OCI-LY1 (cell line): ENCODE measurements around the gene ZBTB20.
"Not testable (repeated sequence)": the region's sequence is repeated elsewhere in the genome, so short reads cannot be mapped to it uniquely, and the experiment has no call there.

Experiments used
- EZH2 ChIP-seq: fragments of 200-600 bp; sonication (generic), shearing (Covaris generic); IDR thresholded peaks from 2 replicates; pipeline ENCODE4 v1.8.0; 2017; ENCODE audit warnings: borderline replicate concordance, mixed run types, mild to moderate bottlenecking, antibody characterized with exemption, low read length, moderate library complexity, mixed read lengths
- TF ChIP-seq, protein P1 (sequence below): fragments of 200-600 bp; sonication (generic), shearing (Covaris generic); IDR thresholded peaks from 2 replicates; pipeline ENCODE4 v1.5.1; 2017; ENCODE audit warnings: mild to moderate bottlenecking, antibody characterized with exemption, low read length, moderate library complexity, mixed read lengths

DNA sequence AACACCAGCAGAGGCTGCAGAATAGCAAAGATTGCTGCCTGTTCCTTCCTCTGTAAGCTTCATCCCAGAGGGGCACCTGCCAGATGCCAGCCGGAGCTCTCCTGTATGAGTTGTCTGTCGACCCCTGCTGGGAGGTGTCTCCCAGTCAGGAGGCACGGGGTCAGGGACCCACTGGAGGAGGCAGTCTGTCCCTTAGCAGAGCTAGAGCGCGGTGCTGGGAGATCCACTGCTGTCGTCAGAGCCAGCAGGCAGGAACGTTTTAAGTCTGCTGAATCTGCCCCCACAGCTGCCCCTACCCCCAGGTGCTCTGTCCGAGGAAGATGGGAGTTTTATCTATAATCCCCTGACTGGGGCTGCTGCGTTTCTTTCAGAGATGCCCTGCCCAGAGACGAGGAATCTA lies 31.8 kb upstream of the ZBTB20 start:
- TF ChIP-seq, protein P1, sequence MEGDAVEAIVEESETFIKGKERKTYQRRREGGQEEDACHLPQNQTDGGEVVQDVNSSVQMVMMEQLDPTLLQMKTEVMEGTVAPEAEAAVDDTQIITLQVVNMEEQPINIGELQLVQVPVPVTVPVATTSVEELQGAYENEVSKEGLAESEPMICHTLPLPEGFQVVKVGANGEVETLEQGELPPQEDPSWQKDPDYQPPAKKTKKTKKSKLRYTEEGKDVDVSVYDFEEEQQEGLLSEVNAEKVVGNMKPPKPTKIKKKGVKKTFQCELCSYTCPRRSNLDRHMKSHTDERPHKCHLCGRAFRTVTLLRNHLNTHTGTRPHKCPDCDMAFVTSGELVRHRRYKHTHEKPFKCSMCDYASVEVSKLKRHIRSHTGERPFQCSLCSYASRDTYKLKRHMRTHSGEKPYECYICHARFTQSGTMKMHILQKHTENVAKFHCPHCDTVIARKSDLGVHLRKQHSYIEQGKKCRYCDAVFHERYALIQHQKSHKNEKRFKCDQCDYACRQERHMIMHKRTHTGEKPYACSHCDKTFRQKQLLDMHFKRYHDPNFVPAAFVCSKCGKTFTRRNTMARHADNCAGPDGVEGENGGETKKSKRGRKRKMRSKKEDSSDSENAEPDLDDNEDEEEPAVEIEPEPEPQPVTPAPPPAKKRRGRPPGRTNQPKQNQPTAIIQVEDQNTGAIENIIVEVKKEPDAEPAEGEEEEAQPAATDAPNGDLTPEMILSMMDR, result not testable (repeated sequence)
- not testable (repeated sequence) for TF ChIP-seq EZH2
